ENCODE results near the gene SELL.

DNA sequence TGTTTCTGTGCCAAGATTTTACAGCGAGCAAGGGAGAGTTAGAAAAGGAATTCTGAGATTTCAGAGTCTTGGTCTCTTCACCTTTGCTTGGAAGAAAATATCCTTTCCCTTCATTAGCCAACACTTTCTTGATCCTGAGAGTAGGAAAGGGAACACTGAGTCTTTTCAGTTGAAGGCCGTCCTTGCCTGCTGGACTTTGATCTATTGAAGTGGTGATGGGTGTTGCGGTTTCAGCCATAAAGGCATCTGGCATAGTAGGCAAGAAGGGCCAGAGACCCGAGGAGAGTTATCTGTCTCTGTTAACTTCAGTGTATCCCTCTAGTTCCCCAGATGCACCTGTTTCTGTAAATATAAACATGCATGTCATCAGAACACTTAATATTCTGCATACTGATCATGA lies 12.7 kb upstream of the SELL start:
- TF ChIP-seq POLR2AphosphoS5 (IDR thresholded peaks at IDR 0.05) (no peak), POLR2A (IDR thresholded peaks at IDR 0.05) (no peak)
- TF ChIP-seq, protein P1, sequence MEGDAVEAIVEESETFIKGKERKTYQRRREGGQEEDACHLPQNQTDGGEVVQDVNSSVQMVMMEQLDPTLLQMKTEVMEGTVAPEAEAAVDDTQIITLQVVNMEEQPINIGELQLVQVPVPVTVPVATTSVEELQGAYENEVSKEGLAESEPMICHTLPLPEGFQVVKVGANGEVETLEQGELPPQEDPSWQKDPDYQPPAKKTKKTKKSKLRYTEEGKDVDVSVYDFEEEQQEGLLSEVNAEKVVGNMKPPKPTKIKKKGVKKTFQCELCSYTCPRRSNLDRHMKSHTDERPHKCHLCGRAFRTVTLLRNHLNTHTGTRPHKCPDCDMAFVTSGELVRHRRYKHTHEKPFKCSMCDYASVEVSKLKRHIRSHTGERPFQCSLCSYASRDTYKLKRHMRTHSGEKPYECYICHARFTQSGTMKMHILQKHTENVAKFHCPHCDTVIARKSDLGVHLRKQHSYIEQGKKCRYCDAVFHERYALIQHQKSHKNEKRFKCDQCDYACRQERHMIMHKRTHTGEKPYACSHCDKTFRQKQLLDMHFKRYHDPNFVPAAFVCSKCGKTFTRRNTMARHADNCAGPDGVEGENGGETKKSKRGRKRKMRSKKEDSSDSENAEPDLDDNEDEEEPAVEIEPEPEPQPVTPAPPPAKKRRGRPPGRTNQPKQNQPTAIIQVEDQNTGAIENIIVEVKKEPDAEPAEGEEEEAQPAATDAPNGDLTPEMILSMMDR (IDR thresholded peaks at IDR 0.05): no peak
